Renal cortical epithelial cell (primary cell): ENCODE results near the gene SLC28A2. TPM values are rescaled to one million over a fixed set of nuclear protein-coding genes. Genes with fewer than 3 reads are reported as not detected.
"Not testable (repeated sequence)": the region's sequence is repeated elsewhere in the genome, so short reads cannot be mapped to it uniquely, and the experiment has no call there.

Experiments
- DNase-seq: peaks from one replicate; pipeline ENCODE4 v3.0.0-alpha.2; 2011; ENCODE audit warnings: low read depth
- total RNA-seq: library from RNA; depleted of rRNA; stranded (reverse); fragments of >200 nt; gene quantifications from 2 replicates; pipeline ENCODE4 v1.2.3, GENCODE V29; 2014

Gene SLC28A2
- total RNA-seq, 1 donor from 2014 or later, result not detected

- DNase-seq, result no peak
Measured at GRCh38 chr15:45262906-45263461, 10.9 kb downstream of the SLC28A2 start.

GRCh38 chr15:45263854-45264253 is 11.8 kb downstream of the SLC28A2 start:
- DNase-seq, result no peak

- peak; percentile 61 for DNase-seq
Measured at GRCh38 chr15:45265506-45265905, 13.5 kb downstream of the SLC28A2 start.

GRCh38 chr15:45268135-45268534 is 16.1 kb downstream of the SLC28A2 start:
- no peak for DNase-seq

GRCh38 chr15:45274636-45275380 is 22.8 kb downstream of the SLC28A2 start:
- DNase-seq, result peak; percentile 28

- peak; percentile 43 for DNase-seq
Measured at GRCh38 chr15:45276831-45277230, 24.8 kb downstream of the SLC28A2 start.

- peak; percentile 94 for DNase-seq
Measured at GRCh38 chr15:45279024-45279698, 27.1 kb downstream of the SLC28A2 start.

- DNase-seq, result peak; percentile 9
Measured at GRCh38 chr15:45285413-45285812, 33.4 kb downstream of the SLC28A2 start.

GRCh38 chr15:45287390-45287956 is 35.4 kb downstream of the SLC28A2 start:
- DNase-seq, result no peak

GRCh38 chr15:45288947-45289346 is 36.9 kb downstream of the SLC28A2 start:
- DNase-seq, result no peak

GRCh38 chr15:45291822-45292582 is 40.0 kb downstream of the SLC28A2 start:
- no peak for DNase-seq

GRCh38 chr15:45293326-45293725 is 41.3 kb downstream of the SLC28A2 start:
- DNase-seq, result not testable (repeated sequence)

GRCh38 chr15:45298964-45299378 is 46.9 kb downstream of the SLC28A2 start:
- not testable (repeated sequence) for DNase-seq

- DNase-seq, result no peak
Measured at GRCh38 chr15:45304711-45305110, 52.7 kb downstream of the SLC28A2 start.

GRCh38 chr15:45306105-45306504 is 54.1 kb downstream of the SLC28A2 start:
- no peak for DNase-seq

- DNase-seq, result peak; percentile 70
Measured at GRCh38 chr15:45307230-45307924, 55.3 kb downstream of the SLC28A2 start.

GRCh38 chr15:45314117-45314516 is 62.1 kb downstream of the SLC28A2 start:
- DNase-seq, result not testable (repeated sequence)

- peak; percentile 28 for DNase-seq
Measured at GRCh38 chr15:45314960-45315359, 62.9 kb downstream of the SLC28A2 start.

GRCh38 chr15:45319472-45320214 is 67.6 kb downstream of the SLC28A2 start:
- no peak for DNase-seq

- peak; percentile 31 for DNase-seq
Measured at GRCh38 chr15:45320581-45321205, 68.7 kb downstream of the SLC28A2 start.
